HEK293 (cell line): ENCODE measurements around the gene CPN2.

ENCODE experiments used
- CTCF ChIA-PET: fragments of 350-600 bp; formaldehyde crosslinking; extraction: SDS; loops from one replicate; lab custom pipeline; 2021; ENCODE audit warnings: antibody characterized with exemption; lab: Yijun Ruan, JAX
- POLR2A ChIA-PET: fragments of 300-600 bp; formaldehyde crosslinking; extraction: SDS; loops from one replicate; lab custom pipeline; 2020; ENCODE audit warnings: antibody characterized with exemption, inconsistent platforms; lab: Yijun Ruan, JAX
- H3K27ac ChIP-seq: fragments of 200-500 bp; sonication (Bioruptor generic); 2 replicates; pipeline ENCODE4 v1.5.1; 2014; ENCODE audit warnings: low read depth, low read length, control low read depth, inconsistent platforms; ENCODE audit errors: extremely low read depth
- H3K36me3 ChIP-seq, 2 experiments: fragments of 200-500 bp in 1 of 2; sonication (Bioruptor generic) in 1 of 2; 1 replicate in 1 of 2; 2 replicates in 1 of 2; pipeline ENCODE4 v1.5.1; 2014 to 2017; ENCODE audit warnings: inconsistent platforms in 2 of 2, low read length in 2 of 2; ENCODE audit not compliant: control insufficient read depth in 2 of 2, insufficient read depth in 1 of 2
- H3K4me1 ChIP-seq: fragments of 200-500 bp; sonication (Bioruptor generic); 2 replicates; pipeline ENCODE4 v1.5.1; 2014; ENCODE audit warnings: mild to moderate bottlenecking, low read length, inconsistent platforms; ENCODE audit not compliant: control insufficient read depth, insufficient read depth
- H3K4me3 ChIP-seq: 2 replicates; pipeline ENCODE4 v1.5.1; 2011; ENCODE audit warnings: low read depth, mild to moderate bottlenecking, control low read depth, low read length, moderate library complexity
- H3K9me3 ChIP-seq: fragments of 200-500 bp; sonication (Bioruptor generic); 2 replicates; pipeline ENCODE4 v1.5.1; 2014; ENCODE audit warnings: low read depth, low read length, inconsistent platforms; ENCODE audit not compliant: control insufficient read depth, insufficient read depth
- ATF2 ChIP-seq: fragments of 450-650 bp; formaldehyde crosslinking; IDR thresholded peaks from 2 replicates; pipeline ENCODE4 v1.5.1; 2016; ENCODE audit warnings: missing biosample characterization, missing genetic modification characterization, low read depth
- BCL11A ChIP-seq: fragments of 450-650 bp; formaldehyde crosslinking; IDR thresholded peaks from 2 replicates; pipeline ENCODE4 v1.5.1; 2016; ENCODE audit warnings: low read depth, missing biosample characterization, missing genetic modification characterization
- HOXD13 ChIP-seq: sonication (generic); formaldehyde crosslinking; IDR thresholded peaks from 2 replicates; pipeline ENCODE4 v1.8.0; 2022; ENCODE audit warnings: missing genetic modification reagents, borderline replicate concordance
- IKZF3 ChIP-seq: fragments of 450-650 bp; IDR thresholded peaks from 2 replicates; pipeline ENCODE4 v1.5.0; 2018; ENCODE audit warnings: missing biosample characterization, mild to moderate bottlenecking, missing genetic modification characterization, moderate library complexity
- INSM2 ChIP-seq: fragments of 450-650 bp; formaldehyde crosslinking; IDR thresholded peaks from 2 replicates; pipeline ENCODE4 v1.5.1; 2016; ENCODE audit warnings: missing biosample characterization, missing genetic modification characterization
- KLF8 ChIP-seq: fragments of 450-650 bp; formaldehyde crosslinking; IDR thresholded peaks from 2 replicates; pipeline ENCODE4 v1.5.1; 2016; ENCODE audit warnings: missing biosample characterization, missing genetic modification characterization
- PATZ1 ChIP-seq: fragments of 450-650 bp; formaldehyde crosslinking; IDR thresholded peaks from 2 replicates; pipeline ENCODE4 v1.5.1; 2016; ENCODE audit warnings: missing biosample characterization, missing genetic modification characterization
- PRDM6 ChIP-seq: fragments of 450-650 bp; formaldehyde crosslinking; IDR thresholded peaks from 2 replicates; pipeline ENCODE4 v1.5.1; 2017; ENCODE audit warnings: missing biosample characterization, missing genetic modification characterization
- SCRT2 ChIP-seq: fragments of 450-650 bp; formaldehyde crosslinking; IDR thresholded peaks from 2 replicates; pipeline ENCODE4 v1.5.1; 2016; ENCODE audit warnings: missing biosample characterization, missing genetic modification characterization
- ZBTB8A ChIP-seq: fragments of 450-650 bp; formaldehyde crosslinking; IDR thresholded peaks from 2 replicates; pipeline ENCODE4 v1.5.1; 2016; ENCODE audit warnings: missing biosample characterization, missing genetic modification characterization
- ZFP3 ChIP-seq: fragments of 450-650 bp; formaldehyde crosslinking; IDR thresholded peaks from 2 replicates; pipeline ENCODE4 v1.5.1; 2016; ENCODE audit warnings: low read depth, missing biosample characterization, missing genetic modification characterization
- ZNF155 ChIP-seq: fragments of 450-650 bp; formaldehyde crosslinking; IDR thresholded peaks from 2 replicates; pipeline ENCODE4 v1.5.1; 2016; ENCODE audit warnings: missing biosample characterization, missing genetic modification characterization
- ZNF184 ChIP-seq: fragments of 450-650 bp; IDR thresholded peaks from 2 replicates; pipeline ENCODE4 v1.5.1; 2018; ENCODE audit warnings: missing biosample characterization, mild to moderate bottlenecking, missing genetic modification characterization
- ZNF223 ChIP-seq: fragments of 450-650 bp; formaldehyde crosslinking; IDR thresholded peaks from 2 replicates; pipeline ENCODE4 v1.5.1; 2016; ENCODE audit warnings: missing biosample characterization, missing genetic modification characterization
- ZNF248 ChIP-seq: fragments of 450-650 bp; formaldehyde crosslinking; IDR thresholded peaks from 2 replicates; pipeline ENCODE4 v1.5.1; 2017; ENCODE audit warnings: missing biosample characterization, missing genetic modification characterization
- ZNF26 ChIP-seq: fragments of 450-650 bp; formaldehyde crosslinking; IDR thresholded peaks from 2 replicates; pipeline ENCODE4 v1.5.1; 2016; ENCODE audit warnings: missing biosample characterization, missing genetic modification characterization
- ZNF274 ChIP-seq, 2 experiments: fragments of 200-500 bp in 1 of 2; fragments of 450-650 bp in 1 of 2; sonication (Bioruptor generic) in 1 of 2; formaldehyde crosslinking in 1 of 2; IDR thresholded peaks; 2 replicates each; pipeline versions ENCODE4 v1.5.1 to v1.6.1; 2014 to 2016; ENCODE audit warnings: borderline replicate concordance in 1 of 2, inconsistent platforms in 1 of 2, low read length in 1 of 2, missing biosample characterization in 1 of 2, missing genetic modification characterization in 1 of 2
- ZNF350 ChIP-seq: fragments of 450-650 bp; formaldehyde crosslinking; IDR thresholded peaks from 2 replicates; pipeline ENCODE4 v1.5.0; 2017; ENCODE audit warnings: missing biosample characterization, mild to moderate bottlenecking, missing genetic modification characterization
- ZNF404 ChIP-seq: fragments of 450-650 bp; formaldehyde crosslinking; IDR thresholded peaks from 2 replicates; pipeline ENCODE4 v1.5.1; 2017; ENCODE audit warnings: missing biosample characterization, missing genetic modification characterization
- ZNF585B ChIP-seq: fragments of 450-650 bp; formaldehyde crosslinking; IDR thresholded peaks from 2 replicates; pipeline ENCODE4 v1.5.1; 2016; ENCODE audit warnings: missing biosample characterization, missing genetic modification characterization
- ZNF600 ChIP-seq: fragments of 450-650 bp; formaldehyde crosslinking; IDR thresholded peaks from 2 replicates; pipeline ENCODE4 v1.5.1; 2016; ENCODE audit warnings: missing biosample characterization, missing genetic modification characterization
- ZNF660 ChIP-seq: fragments of 450-650 bp; IDR thresholded peaks from 2 replicates; pipeline ENCODE4 v1.5.1; 2018; ENCODE audit warnings: missing biosample characterization, mild to moderate bottlenecking, missing genetic modification characterization
- ZNF692 ChIP-seq: fragments of 450-650 bp; formaldehyde crosslinking; IDR thresholded peaks from 2 replicates; pipeline ENCODE4 v1.5.1; 2016; ENCODE audit warnings: missing biosample characterization, missing genetic modification characterization
- ZNF777 ChIP-seq: fragments of 450-650 bp; formaldehyde crosslinking; IDR thresholded peaks from 2 replicates; pipeline ENCODE4 v1.5.1; 2017; ENCODE audit warnings: missing biosample characterization, missing genetic modification characterization, borderline replicate concordance
- ZSCAN18 ChIP-seq: fragments of 450-650 bp; formaldehyde crosslinking; IDR thresholded peaks from 2 replicates; pipeline ENCODE4 v1.5.1; 2016; ENCODE audit warnings: missing biosample characterization, missing genetic modification characterization
- ZSCAN30 ChIP-seq: fragments of 450-650 bp; IDR thresholded peaks from 2 replicates; pipeline ENCODE4 v1.5.1; 2018; ENCODE audit warnings: missing biosample characterization, mild to moderate bottlenecking, missing genetic modification characterization, moderate library complexity

CPN2 gene

GRCh38 chr3:194312743-194313281 lies 38.3 kb downstream of the CPN2 start:
- Histone ChIP-seq H3K4me1 (peaks cover 3% of the 10 kb centered on the region), H3K4me3 (no peak overlapping the region), H3K9me3 (no peaks in the 10 kb centered on the region), H3K36me3 (no peaks in the 10 kb centered on the region), H3K27ac (peak overlapping the region; percentile 44; the same call in 1 of the 2 replicates)
- POLR2A ChIA-PET = interaction anchor here (0.6 to 6.0 kb wide), 4 partner anchors 17 to 519 kb away, joined by 3 to 145 read pairs (median 3); partner anchors contain the start of gene HES1
- CTCF ChIA-PET = interaction anchor here (1.1 to 2.1 kb wide), 5 partner anchors 8 to 532 kb away, joined by 4 to 25 read pairs (median 4); no protein-coding TSS in a partner anchor
- TF ChIP-seq ZNF777 (tag by site-specific recombination) (no peak), ZFP3 (tag by site-specific recombination) (no peak), SCRT2 (tag by site-specific recombination) (no peak), ZNF26 (tag by site-specific recombination) (no peak), ZNF692 (tag by site-specific recombination) (no peak), ZNF248 (tag by site-specific recombination) (no peak), ZBTB8A (tag by site-specific recombination) (peak; percentile 58), PRDM6 (tag by site-specific recombination) (peak; percentile 10; the same call in 1 of the 2 replicates), ATF2 (no peak), HOXD13 (no peak), ZSCAN18 (tag by site-specific recombination) (no peak), ZNF600 (tag by site-specific recombination) (peak; percentile 74; the same call in 1 of the 2 replicates), IKZF3 (tag by site-specific recombination) (no peak), ZNF223 (tag by site-specific recombination) (no peak), ZSCAN30 (tag by site-specific recombination) (no peak), BCL11A (tag by site-specific recombination) (no peak), ZNF404 (no peak), PATZ1 (no peak), KLF8 (tag by site-specific recombination) (no peak), ZNF155 (tag by site-specific recombination) (no peak), ZNF274 (IDR thresholded peaks at IDR 0.05; ENCODE audit: low read length) (no peak), ZNF274 (tag by site-specific recombination; IDR thresholded peaks at IDR 0.05; ENCODE audit: borderline replicate concordance) (no peak), ZNF184 (tag by site-specific recombination) (no peak), INSM2 (tag by site-specific recombination) (no peak), ZNF350 (tag by site-specific recombination) (no peak), ZNF660 (tag by site-specific recombination) (0 out of 2 replicates have a peak, but pooled peaks have one; percentile 40), ZNF585B (tag by site-specific recombination) (no peak)
